ENCODE measurements around the gene IFT43.

- TF ChIP-seq CTCF (IDR thresholded peaks at IDR 0.05) (no peak), EZH2 (IDR thresholded peaks at IDR 0.05) (no peak)
These were observed at the start of gene IFT43 for GRCh38 chr14:75985618-75986438.

All from neural progenitor cell (in vitro differentiated cells).